GM21723 (cell line): ENCODE measurements around the gene NIPBL.
"Not testable (repeated sequence)": the region's sequence is repeated elsewhere in the genome, so short reads cannot be mapped to it uniquely, and the experiment has no call there.

Experiments used
- ATAC-seq: cut with Tn5 transposase; IDR thresholded peaks from one replicate; pipeline ENCODE4 v1.9.1; 2021; ENCODE audit warnings: mild to moderate bottlenecking, moderate library complexity; ENCODE audit not compliant: unreplicated experiment

NIPBL gene

GRCh38 chr5:36900283-36900682, 23.7 kb downstream of the NIPBL start:
- ATAC-seq: no peak

DNA sequence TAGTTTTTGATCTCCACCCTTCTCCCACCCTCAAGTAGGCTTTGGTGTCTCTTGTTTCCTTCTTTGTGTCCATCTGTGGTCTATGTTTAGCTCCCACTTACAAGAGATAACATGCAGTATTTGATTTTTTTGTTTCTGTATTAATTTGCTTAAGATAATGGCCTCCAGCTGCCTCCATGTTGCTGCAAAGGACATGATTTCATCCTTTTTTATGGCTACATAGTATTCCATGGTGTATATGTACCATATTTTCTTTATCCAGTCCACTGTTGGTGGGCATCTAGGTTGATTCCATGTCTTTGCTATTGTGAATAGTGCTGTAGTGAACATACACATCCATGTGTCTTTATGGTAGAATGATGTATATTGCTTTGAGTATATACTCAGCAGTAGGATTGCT, 24.5 kb downstream of the NIPBL start:
- ATAC-seq: not testable (repeated sequence)

GRCh38 chr5:36901856-36902255, 25.3 kb downstream of the NIPBL start:
- no peak for ATAC-seq

- ATAC-seq: no peak
Measured at GRCh38 chr5:36902353-36902752, 25.8 kb downstream of the NIPBL start.

DNA sequence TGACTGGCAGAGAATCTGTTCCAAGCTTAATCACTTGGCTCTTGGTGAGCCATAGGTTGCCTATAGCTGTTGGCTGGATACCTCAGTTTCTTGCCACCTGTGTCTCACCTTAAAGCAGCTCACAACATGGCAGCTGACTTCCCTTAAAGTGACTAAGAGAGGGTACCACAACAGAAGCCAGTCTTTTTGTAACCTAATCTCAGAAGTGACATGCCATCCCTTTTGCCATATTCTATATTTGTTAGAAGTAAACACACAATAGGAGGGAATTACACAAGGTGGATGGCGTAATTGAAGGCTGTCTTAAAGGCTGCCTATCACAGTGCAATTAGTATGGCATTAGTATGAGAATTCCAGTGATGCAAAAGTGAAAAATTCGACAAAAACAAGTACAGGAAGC, 28.1 kb downstream of the NIPBL start:
- no peak for ATAC-seq

- no peak for ATAC-seq
Measured at GRCh38 chr5:36908544-36909260, 32.1 kb downstream of the NIPBL start.

- ATAC-seq: no peak
Measured at GRCh38 chr5:36915653-36916052, 39.1 kb downstream of the NIPBL start.

- ATAC-seq: not testable (repeated sequence)
Measured at GRCh38 chr5:36916614-36917013, 40.0 kb downstream of the NIPBL start.

DNA sequence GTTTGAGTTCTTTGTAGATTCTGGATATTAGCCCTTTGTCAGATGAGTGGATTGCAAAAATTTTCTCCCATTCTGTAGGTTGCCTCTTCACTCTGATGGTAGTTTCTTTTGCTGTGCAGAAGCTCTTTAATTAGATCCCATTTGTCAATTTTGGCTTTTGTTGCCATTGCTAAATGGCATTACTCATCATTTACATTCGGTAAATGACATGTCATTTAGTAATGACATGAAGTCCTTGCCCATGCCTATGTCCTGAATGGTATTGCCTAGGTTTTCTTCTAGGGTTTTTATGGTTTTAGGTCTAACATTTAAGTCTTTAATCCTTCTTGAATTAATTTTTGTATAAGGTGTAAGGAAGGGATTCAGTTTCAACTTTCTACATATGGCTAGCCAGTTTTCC, 40.8 kb downstream of the NIPBL start:
- ATAC-seq: not testable (repeated sequence)

GRCh38 chr5:36919238-36919637, 42.7 kb downstream of the NIPBL start:
- ATAC-seq: no peak

GRCh38 chr5:36919650-36920049, 43.1 kb downstream of the NIPBL start:
- ATAC-seq: no peak

GRCh38 chr5:36928947-36929346, 52.4 kb downstream of the NIPBL start:
- no peak for ATAC-seq

DNA sequence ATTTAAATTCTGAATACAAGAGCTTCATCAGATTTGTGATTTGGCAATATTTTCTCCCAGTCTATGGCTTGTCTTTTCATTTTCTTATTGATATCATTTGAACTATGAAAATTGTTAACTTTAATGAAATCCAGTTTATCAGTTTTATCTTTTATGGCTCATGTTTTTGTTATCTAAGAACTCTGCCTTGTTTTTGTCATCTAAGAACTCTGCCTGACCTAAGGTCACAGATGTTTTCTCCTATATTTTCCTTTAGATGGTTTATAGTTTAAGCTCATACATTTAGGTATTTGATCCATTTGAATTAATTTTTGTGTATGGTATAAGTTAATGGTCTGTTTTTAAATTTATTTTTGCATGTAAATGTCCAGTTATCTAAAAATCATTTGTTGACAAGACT, 52.9 kb downstream of the NIPBL start:
- no peak for ATAC-seq

DNA sequence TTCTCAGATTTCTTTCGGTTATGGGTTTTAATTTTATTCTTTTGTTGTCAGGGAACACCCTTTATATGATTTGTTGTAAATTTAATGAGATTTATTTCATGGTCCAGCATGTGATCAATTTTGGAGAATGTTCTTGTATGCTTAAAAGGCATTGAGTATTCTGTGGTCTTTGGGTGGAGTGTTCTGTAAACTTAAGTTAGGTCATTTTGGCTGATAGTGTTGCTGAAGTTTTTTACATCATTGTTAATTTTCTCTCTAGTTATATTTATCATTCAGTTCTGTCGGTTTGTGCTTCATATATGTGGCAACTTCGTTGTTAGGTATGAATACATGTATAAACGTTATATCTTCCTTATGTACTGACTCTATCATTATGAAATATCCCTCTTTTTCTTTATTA, 55.5 kb downstream of the NIPBL start:
- no peak for ATAC-seq

GRCh38 chr5:36932699-36933098, 56.1 kb downstream of the NIPBL start:
- ATAC-seq: no peak

GRCh38 chr5:36934740-36935356, 58.3 kb downstream of the NIPBL start:
- no peak for ATAC-seq

DNA sequence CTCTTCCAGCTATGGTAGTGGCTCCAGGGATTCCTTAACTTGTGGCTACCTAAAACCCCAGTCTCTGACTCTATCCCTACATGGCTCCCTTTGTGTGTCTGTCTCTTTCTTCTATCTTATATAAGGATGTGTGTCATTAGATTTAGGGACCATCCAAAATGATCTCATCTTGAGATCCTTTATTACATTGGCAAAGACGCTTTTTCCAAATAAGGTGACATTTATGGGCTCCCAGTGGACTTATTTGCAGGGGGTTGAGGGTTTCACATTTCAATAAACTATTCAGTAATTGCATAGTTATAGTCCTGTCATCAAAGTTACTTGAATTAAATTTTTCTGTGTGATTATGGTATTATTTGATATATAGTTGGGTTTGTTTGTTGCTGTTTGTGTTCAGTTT, 59.2 kb downstream of the NIPBL start:
- no peak for ATAC-seq

GRCh38 chr5:36936309-36936708, 59.7 kb downstream of the NIPBL start:
- no peak for ATAC-seq

GRCh38 chr5:36938129-36938528, 61.6 kb downstream of the NIPBL start:
- no peak for ATAC-seq

DNA sequence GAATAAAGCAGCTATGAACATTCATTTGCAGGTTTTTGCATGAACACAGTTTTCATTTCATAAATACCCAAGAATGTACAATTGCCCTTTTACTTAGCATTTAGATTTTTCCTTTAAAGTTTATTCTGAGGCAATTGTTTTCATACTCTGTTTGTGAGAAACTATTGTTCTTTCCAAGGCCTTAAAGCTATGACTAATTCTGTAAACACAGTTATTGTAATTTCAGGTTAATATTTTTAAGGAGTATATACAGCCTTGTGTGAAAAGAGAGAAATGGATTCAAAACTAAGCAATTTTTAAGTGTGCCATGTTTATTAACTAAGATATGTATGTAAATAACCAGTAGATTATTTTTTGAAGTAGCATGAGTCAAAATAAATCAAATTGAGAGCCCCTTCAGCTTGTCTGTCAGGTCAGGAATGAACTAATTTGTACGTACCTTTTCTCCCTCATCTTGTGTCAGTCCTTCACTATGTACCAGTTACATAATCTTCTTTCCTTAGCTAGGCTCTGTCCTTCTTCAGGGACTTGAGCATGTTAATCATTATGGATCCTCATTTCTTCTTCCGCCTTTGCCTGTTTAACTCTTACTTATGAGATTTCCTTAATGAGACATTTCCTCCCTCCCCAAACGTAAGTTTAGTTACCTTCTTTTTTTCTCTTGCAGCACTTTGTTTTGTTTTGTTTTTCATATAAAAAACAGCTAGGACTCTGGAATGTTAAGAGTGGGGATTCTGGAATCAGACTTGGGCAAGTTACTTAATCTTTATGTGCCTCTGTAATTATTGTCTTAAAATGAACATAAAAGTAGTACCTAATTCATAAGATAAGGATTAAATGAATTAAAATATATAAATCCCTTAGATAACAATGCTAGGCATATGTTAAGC, 63.6 kb downstream of the NIPBL start:
- ATAC-seq: no peak

GRCh38 chr5:36943584-36943983, 67.0 kb downstream of the NIPBL start:
- no peak for ATAC-seq

DNA sequence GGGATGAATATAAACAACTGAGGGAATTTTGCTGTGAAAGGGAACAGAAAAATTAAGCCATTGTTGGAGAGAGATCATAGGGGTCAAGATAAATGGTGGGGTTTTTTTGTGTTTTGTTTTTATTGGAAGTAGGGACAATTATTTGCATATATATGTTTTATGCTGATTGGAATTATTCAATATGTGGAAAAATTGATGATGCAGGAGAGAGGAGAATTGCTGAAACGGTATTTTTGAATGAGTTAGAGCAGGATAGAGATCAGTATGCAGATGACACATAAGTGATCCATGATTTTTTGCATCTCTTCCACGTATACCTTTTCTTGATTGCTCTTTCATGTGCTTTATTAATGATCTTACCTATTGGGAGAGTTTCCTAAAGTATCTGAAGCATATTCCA, 67.5 kb downstream of the NIPBL start:
- no peak for ATAC-seq
